ENCODE results near the gene ZNF438. TPM values are rescaled to one million over a fixed set of nuclear protein-coding genes. Genes with fewer than 3 reads are reported as not detected.
"Not testable (repeated sequence)": the region's sequence is repeated elsewhere in the genome, so short reads cannot be mapped to it uniquely, and the experiment has no call there.

Gene ZNF438
- polyA plus RNA-seq, 4 donors, result 7.0 to 9.1 (median 8.6) TPM

- DNase-seq (ENCODE audit: low read depth in 4 of 4, low spot score in 3 of 4), result not testable (repeated sequence)
These were observed 130.2 kb downstream of the ZNF438 start for GRCh38 chr10:30901487-30901886.

- no peak for DNase-seq (ENCODE audit: low read depth in 4 of 4, low spot score in 3 of 4)
These were observed 132.7 kb downstream of the ZNF438 start for GRCh38 chr10:30898964-30899363.

GRCh38 chr10:30897547-30897946 lies 134.1 kb downstream of the ZNF438 start:
- DNase-seq (ENCODE audit: low read depth in 4 of 4, low spot score in 3 of 4), result no peak

GRCh38 chr10:30897048-30897447 lies 134.6 kb downstream of the ZNF438 start:
- DNase-seq (ENCODE audit: low read depth in 4 of 4, low spot score in 3 of 4), result no peak

GRCh38 chr10:30894221-30894620 lies 137.4 kb downstream of the ZNF438 start:
- DNase-seq (ENCODE audit: low read depth in 4 of 4, low spot score in 3 of 4), result no peak

- no peak for DNase-seq (ENCODE audit: low read depth in 4 of 4, low spot score in 3 of 4)
These were observed 138.5 kb downstream of the ZNF438 start for GRCh38 chr10:30893208-30893607.

- DNase-seq (ENCODE audit: low read depth in 4 of 4, low spot score in 3 of 4), result no peak
These were observed 143.8 kb downstream of the ZNF438 start for GRCh38 chr10:30887839-30888238.

- DNase-seq (ENCODE audit: low read depth in 4 of 4, low spot score in 3 of 4), result no peak
These were observed 146.2 kb downstream of the ZNF438 start for GRCh38 chr10:30885423-30885822.

GRCh38 chr10:30883751-30884150 lies 147.9 kb downstream of the ZNF438 start:
- DNase-seq (ENCODE audit: low read depth in 4 of 4, low spot score in 3 of 4), result no peak

GRCh38 chr10:30883116-30883515 lies 148.5 kb downstream of the ZNF438 start:
- DNase-seq (ENCODE audit: low read depth in 4 of 4, low spot score in 3 of 4), result no peak

GRCh38 chr10:30882281-30882680 lies 149.4 kb downstream of the ZNF438 start:
- no peak for DNase-seq (ENCODE audit: low read depth in 4 of 4, low spot score in 3 of 4)

- DNase-seq (ENCODE audit: low read depth in 4 of 4, low spot score in 3 of 4), result no peak
These were observed 152.7 kb downstream of the ZNF438 start for GRCh38 chr10:30878920-30879319.

GRCh38 chr10:30877111-30877510 lies 154.6 kb downstream of the ZNF438 start:
- DNase-seq (ENCODE audit: low read depth in 4 of 4, low spot score in 3 of 4), result no peak

GRCh38 chr10:30873411-30873810 lies 158.3 kb downstream of the ZNF438 start:
- DNase-seq (ENCODE audit: low read depth in 4 of 4, low spot score in 3 of 4), result no peak

GRCh38 chr10:30870896-30871295 lies 160.8 kb downstream of the ZNF438 start:
- DNase-seq (ENCODE audit: low read depth in 4 of 4, low spot score in 3 of 4), result no peak

- DNase-seq (ENCODE audit: low read depth in 4 of 4, low spot score in 3 of 4), result no peak
These were observed 162.1 kb downstream of the ZNF438 start for GRCh38 chr10:30869566-30869965.

GRCh38 chr10:30868611-30869010 lies 163.1 kb downstream of the ZNF438 start:
- no peak for DNase-seq (ENCODE audit: low read depth in 4 of 4, low spot score in 3 of 4)

GRCh38 chr10:30866896-30867295 lies 164.8 kb downstream of the ZNF438 start:
- DNase-seq (ENCODE audit: low read depth in 4 of 4, low spot score in 3 of 4), result no peak

GRCh38 chr10:30865141-30865926 lies 166.3 kb downstream of the ZNF438 start:
- DNase-seq (ENCODE audit: low read depth in 4 of 4, low spot score in 3 of 4), result no peak

GRCh38 chr10:30863516-30864210 lies 168.0 kb downstream of the ZNF438 start:
- no peak for DNase-seq (ENCODE audit: low read depth in 4 of 4, low spot score in 3 of 4)

- DNase-seq (ENCODE audit: low read depth in 4 of 4, low spot score in 3 of 4), result no peak
These were observed 169.2 kb downstream of the ZNF438 start for GRCh38 chr10:30862486-30862885.

- no peak for DNase-seq (ENCODE audit: low read depth in 4 of 4, low spot score in 3 of 4)
These were observed 169.7 kb downstream of the ZNF438 start for GRCh38 chr10:30861976-30862375.
